C4-2B (cell line): ENCODE measurements around the gene ANKRD63.
A peak's percentile ranks its signal among the peaks of the same experiment; 100 is the strongest.

Experiments used
- H3K27ac ChIP-seq: fragments of 450-650 bp; 2 replicates; pipeline ENCODE4 v1.5.1; 2017
- CTCF ChIP-seq: fragments of 450-650 bp; conservative IDR thresholded peaks from 2 replicates; pipeline ENCODE4 v1.5.1; 2017; ENCODE audit warnings: mild to moderate bottlenecking
- ZFX ChIP-seq: fragments of 450-650 bp; IDR thresholded peaks from 2 replicates; pipeline ENCODE4 v1.6.1; 2017

The ANKRD63 gene

DNA sequence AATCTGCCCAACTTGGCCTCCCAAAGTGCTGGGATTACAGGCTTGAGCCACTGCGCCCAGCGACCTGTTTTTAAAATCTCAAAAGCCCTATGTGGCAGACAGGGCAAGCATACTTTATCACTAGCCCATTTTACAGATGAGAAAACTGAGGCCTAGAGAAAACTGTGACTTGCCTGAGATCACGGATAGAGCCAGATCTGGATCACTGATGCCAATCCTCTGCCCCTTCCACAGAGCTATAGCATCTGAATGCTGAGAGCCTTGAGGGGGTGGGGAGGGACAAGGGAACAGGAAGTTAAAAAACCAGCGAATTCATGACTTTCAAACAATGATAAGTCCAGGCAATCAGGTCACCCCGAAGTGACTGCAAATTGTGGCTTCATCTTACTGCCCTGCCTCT lies 7.3 kb downstream of the ANKRD63 start:
- H3K27ac ChIP-seq = no peak overlapping the region
- TF ChIP-seq CTCF = no peak
- TF ChIP-seq ZFX = no peak

GRCh38 chr15:40274350-40275274 lies 8.3 kb downstream of the ANKRD63 start:
- no peak for TF ChIP-seq ZFX
- TF ChIP-seq CTCF = peak; percentile 100
- no peak overlapping the region for H3K27ac ChIP-seq

DNA sequence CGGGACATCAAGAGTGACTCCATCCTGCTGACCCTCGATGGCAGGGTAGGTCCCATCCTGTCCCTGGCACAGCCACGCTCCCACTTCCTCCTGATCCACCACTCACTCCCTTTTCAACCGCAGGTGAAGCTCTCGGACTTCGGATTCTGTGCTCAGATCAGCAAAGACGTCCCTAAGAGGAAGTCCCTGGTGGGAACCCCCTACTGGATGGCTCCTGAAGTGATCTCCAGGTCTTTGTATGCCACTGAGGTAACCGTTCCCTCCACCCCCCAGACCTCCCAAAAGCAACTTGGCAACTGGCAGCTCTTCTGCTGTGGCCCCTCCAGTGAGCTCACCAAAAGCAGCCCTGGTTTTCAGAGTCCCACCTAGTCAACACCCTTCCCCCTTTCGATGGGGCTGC lies 9.4 kb downstream of the ANKRD63 start:
- TF ChIP-seq ZFX = no peak
- no peak for TF ChIP-seq CTCF
- H3K27ac ChIP-seq = no peak overlapping the region

DNA sequence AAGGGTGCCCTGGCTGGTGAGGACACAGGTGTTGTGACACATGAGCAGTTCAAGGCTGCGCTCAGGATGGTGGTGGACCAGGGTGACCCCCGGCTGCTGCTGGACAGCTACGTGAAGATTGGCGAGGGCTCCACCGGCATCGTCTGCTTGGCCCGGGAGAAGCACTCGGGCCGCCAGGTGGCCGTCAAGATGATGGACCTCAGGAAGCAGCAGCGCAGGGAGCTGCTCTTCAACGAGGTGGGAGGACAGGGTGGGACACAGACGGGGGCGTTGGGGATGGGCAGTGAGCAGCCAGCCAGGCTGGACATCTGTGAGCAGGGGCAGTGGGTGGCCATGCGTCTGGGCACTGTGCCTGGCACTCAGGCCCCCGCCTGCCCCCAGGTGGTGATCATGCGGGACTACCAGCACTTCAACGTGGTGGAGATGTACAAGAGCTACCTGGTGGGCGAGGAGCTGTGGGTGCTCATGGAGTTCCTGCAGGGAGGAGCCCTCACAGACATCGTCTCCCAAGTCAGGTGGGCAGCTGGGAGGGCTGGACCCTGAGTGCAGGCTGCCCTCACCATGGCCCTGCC lies 10.3 kb downstream of the ANKRD63 start:
- TF ChIP-seq ZFX = no peak
- TF ChIP-seq CTCF = no peak; the same call in 1 of the 2 replicates

GRCh38 chr15:40271685-40272484 lies 11.0 kb downstream of the ANKRD63 start:
- no peak overlapping the region for H3K27ac ChIP-seq
- TF ChIP-seq ZFX (no peak), CTCF (no peak)

More for the DNA sequence above, 10.3 kb downstream of the ANKRD63 start:
- H3K27ac ChIP-seq = no peak overlapping the region

DNA sequence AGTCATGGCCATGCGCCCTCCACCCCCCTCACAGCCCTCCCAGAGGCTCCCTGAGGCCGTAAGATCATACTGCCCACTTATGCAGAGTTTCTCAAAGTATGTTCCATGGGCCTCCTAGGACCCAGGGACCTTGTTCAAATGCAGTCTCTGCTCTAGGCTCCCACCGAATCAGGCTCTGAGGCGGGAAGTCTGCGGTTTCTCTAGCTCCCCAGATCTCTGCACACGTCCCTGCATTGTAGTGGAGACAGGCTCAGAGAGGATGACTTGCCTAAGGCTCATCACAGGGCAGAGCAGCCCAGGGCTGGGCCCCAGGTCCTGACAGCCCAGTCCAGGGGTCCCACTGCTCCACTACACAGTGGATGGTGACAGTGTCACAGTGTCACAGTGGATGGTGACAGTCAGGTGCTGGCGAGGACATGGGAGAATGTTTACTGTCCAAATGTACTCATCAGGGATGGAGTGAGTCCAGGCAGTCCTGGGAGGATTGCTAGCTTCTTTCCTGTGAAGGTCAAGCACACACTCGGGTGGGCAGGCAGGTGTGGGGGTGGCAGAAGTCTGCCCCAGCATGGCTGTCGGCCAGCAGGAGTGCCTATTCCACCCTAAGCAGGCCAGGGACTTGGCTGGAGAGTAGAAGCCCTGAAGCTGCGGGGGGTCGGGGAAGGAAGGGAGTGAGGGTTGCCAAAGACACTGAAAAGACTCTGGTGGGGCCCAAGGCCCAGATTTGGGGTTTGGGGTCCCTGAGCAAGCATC lies 12.4 kb downstream of the ANKRD63 start:
- no peak for TF ChIP-seq ZFX
- TF ChIP-seq CTCF = no peak

More for the DNA sequence above, 12.4 kb downstream of the ANKRD63 start:
- no peak overlapping the region for H3K27ac ChIP-seq
